Right cardiac atrium (tissue), 5 donors: ENCODE measurements around the gene CCSER2. TPM values are rescaled to one million over a fixed set of nuclear protein-coding genes. Genes with fewer than 3 reads are reported as not detected.

ENCODE experiments used
- ATAC-seq, 2 donors: fragments of 200-7000 bp; cut with Tn5 transposase; one replicate each; pipeline versions ENCODE4 v1.8.0 to v1.9.1; 2020; ENCODE audit warnings: moderate library complexity in 2 of 2, mild to moderate bottlenecking in 1 of 2
- DNase-seq, 3 donors: peaks; one replicate each; pipeline ENCODE4 v3.0.0-alpha.2; 2020
- H3K27ac ChIP-seq: one replicate; pipeline ENCODE4 v1.5.1; 2013; ENCODE audit warnings: mild to moderate bottlenecking, low read length, control low read depth, moderate library complexity
- H3K27me3 ChIP-seq: one replicate; pipeline ENCODE4 v1.6.1; 2013; ENCODE audit not compliant: control insufficient read depth, insufficient read depth
- H3K4me1 ChIP-seq: one replicate; pipeline ENCODE4 v1.6.1; 2013; ENCODE audit warnings: low read length; ENCODE audit not compliant: control insufficient read depth, insufficient read depth
- H3K4me3 ChIP-seq: one replicate; pipeline ENCODE4 v1.5.1; 2013; ENCODE audit warnings: low read length, control low read depth
- H3K9me3 ChIP-seq: one replicate; pipeline ENCODE4 v1.6.1; 2013; ENCODE audit warnings: low read length; ENCODE audit not compliant: control insufficient read depth
- WGBS: extraction: QIAGEN DNeasy Blood & Tissue Kit; methylation state at CpG from one replicate; pipeline ENCODE4 v1.1.7; 2013; 5-methylcytosine and 5-hydroxymethylcytosine counted together
- intact Hi-C, 4 donors: fragments of 100-400 bp; cut with DNase I; formaldehyde crosslinking; loops; one replicate each; pipeline versions ENCODE4 v1.11.0 to v1.14.0; 2022 to 2023
- polyA plus RNA-seq: library from polyadenylated mRNA; stranded (reverse); fragments of 200-250 nt; gene quantifications from one replicate; pipeline ENCODE4 v1.2.3, GENCODE V29; 2013
- total RNA-seq, 4 donors: library from RNA; stranded (reverse); fragmentation: NEBNext Ultra II Directional; extraction: Animal tissue kit (Norgen Biotek cat#: 25700); gene quantifications; one replicate each; pipeline ENCODE4 v1.2.1, GENCODE V29; 2021
- donor health status: healthy with polysubstance abuse.
- donor health status: DM: no; HTN: yes; CAD: no.
- donor health status: DM: no; HTN: no; CAD: no.
- donor health status: DM: no; HTN: yes; CAD: no; lungs with severe emphysema.
- donor health status: DM: yes; HTN: yes; CAD: no.

CCSER2 gene
- total and polyA plus RNA-seq, 5 donors: 30.7 to 176 (median 148) TPM

GRCh38 chr10:84335516-84335915 is 7.1 kb downstream of the CCSER2 start:
- intact Hi-C loops: no loop called here
- peak; percentile 75 to 79 for ATAC-seq
- 45% methylated on average over 3 of the region's 3 CpGs for WGBS
- no peaks in the 10 kb centered on the region for H3K27me3 ChIP-seq
- no peak overlapping the region for H3K27ac ChIP-seq
- no peaks in the 10 kb centered on the region for H3K9me3 ChIP-seq
- peaks cover 15% of the 10 kb centered on the region for H3K4me1 ChIP-seq
- no peak for DNase-seq
- H3K4me3 ChIP-seq: no peak overlapping the region

- ATAC-seq (no peak), DNase-seq (no peak)
- no peaks in the 10 kb centered on the region for H3K27me3 ChIP-seq
- no peak overlapping the region for H3K4me3 ChIP-seq
- H3K4me1 ChIP-seq: peaks cover 15% of the 10 kb centered on the region
- no peaks in the 10 kb centered on the region for H3K9me3 ChIP-seq
- intact Hi-C loops: no loop called here
- no peak overlapping the region for H3K27ac ChIP-seq
- WGBS: 92% methylated on average over 5 of the region's 5 CpGs
These were observed 8.2 kb downstream of the CCSER2 start for GRCh38 chr10:84336406-84337090.

- H3K9me3 ChIP-seq: no peaks in the 10 kb centered on the region
- H3K4me1 ChIP-seq: peaks cover 20% of the 10 kb centered on the region
- H3K27ac ChIP-seq: no peak overlapping the region
- H3K27me3 ChIP-seq: no peaks in the 10 kb centered on the region
- H3K4me3 ChIP-seq: no peak overlapping the region
- intact Hi-C loops: no loop called here
- DNase-seq (no peak), ATAC-seq (no peak)
- 88% methylated on average over 3 of the region's 3 CpGs for WGBS
These were observed 8.8 kb downstream of the CCSER2 start for GRCh38 chr10:84337199-84337598.

- 86% methylated on average over 1 of the region's 1 CpG for WGBS
- Histone ChIP-seq H3K4me3 (no peak overlapping the region), H3K27ac (no peak overlapping the region), H3K4me1 (peaks cover 18% of the 10 kb centered on the region), H3K9me3 (no peaks in the 10 kb centered on the region), H3K27me3 (no peaks in the 10 kb centered on the region)
- ATAC-seq: no peak
- intact Hi-C loops: no loop called here
- DNase-seq: no peak
These were observed 10.6 kb downstream of the CCSER2 start for GRCh38 chr10:84339025-84339424.

GRCh38 chr10:84340187-84340586 is 11.8 kb downstream of the CCSER2 start:
- H3K4me3 ChIP-seq: no peak overlapping the region
- no peak overlapping the region for H3K27ac ChIP-seq
- no peaks in the 10 kb centered on the region for H3K9me3 ChIP-seq
- WGBS: 98% methylated on average over 3 of the region's 3 CpGs
- DNase-seq (no peak), ATAC-seq (no peak)
- H3K27me3 ChIP-seq: no peaks in the 10 kb centered on the region
- H3K4me1 ChIP-seq: peaks cover 19% of the 10 kb centered on the region
- intact Hi-C loops: no loop called here

GRCh38 chr10:84340632-84341537 is 12.5 kb downstream of the CCSER2 start:
- H3K27ac ChIP-seq: no peak overlapping the region
- intact Hi-C loops: no loop called here
- no peaks in the 10 kb centered on the region for H3K27me3 ChIP-seq
- peaks cover 15% of the 10 kb centered on the region for H3K4me1 ChIP-seq
- ATAC-seq: no peak
- no peak for DNase-seq
- no peak overlapping the region for H3K4me3 ChIP-seq
- H3K9me3 ChIP-seq: no peaks in the 10 kb centered on the region
- WGBS: 82% methylated on average over 9 of the region's 9 CpGs

- intact Hi-C loops: no loop called here
- Histone ChIP-seq H3K4me1 (peaks cover 13% of the 10 kb centered on the region), H3K4me3 (no peak overlapping the region), H3K27me3 (no peaks in the 10 kb centered on the region), H3K27ac (no peak overlapping the region), H3K9me3 (no peaks in the 10 kb centered on the region)
- ATAC-seq (no peak), DNase-seq (no peak)
- WGBS: 91% methylated on average over 1 of the region's 1 CpG
These were observed 13.1 kb downstream of the CCSER2 start for GRCh38 chr10:84341538-84341856.

GRCh38 chr10:84341983-84342382 is 13.6 kb downstream of the CCSER2 start:
- no peak for DNase-seq
- intact Hi-C loops: no loop called here
- Histone ChIP-seq H3K27me3 (no peaks in the 10 kb centered on the region), H3K27ac (no peak overlapping the region), H3K9me3 (no peaks in the 10 kb centered on the region), H3K4me1 (peaks cover 13% of the 10 kb centered on the region), H3K4me3 (no peak overlapping the region)
- WGBS: 22% methylated on average over 1 of the region's 1 CpG
- no peak for ATAC-seq

- 95% methylated on average over 6 of the region's 6 CpGs for WGBS
- ATAC-seq: no peak
These were observed 14.2 kb downstream of the CCSER2 start for GRCh38 chr10:84342584-84342983.

GRCh38 chr10:84343831-84344230 is 15.4 kb downstream of the CCSER2 start:
- peaks cover 7% of the 10 kb centered on the region for H3K4me1 ChIP-seq
- no peaks in the 10 kb centered on the region for H3K27me3 ChIP-seq
- H3K27ac ChIP-seq: no peak overlapping the region
- 80% methylated on average over 1 of the region's 1 CpG for WGBS
- DNase-seq (no peak), ATAC-seq (no peak)
- H3K9me3 ChIP-seq: no peaks in the 10 kb centered on the region
- intact Hi-C loops: no loop called here
- H3K4me3 ChIP-seq: no peak overlapping the region

More at GRCh38 chr10:84342584-84342983, 14.2 kb downstream of the CCSER2 start:
- no peaks in the 10 kb centered on the region for H3K27me3 ChIP-seq
- DNase-seq: no peak
- H3K9me3 ChIP-seq: no peaks in the 10 kb centered on the region
- intact Hi-C loops: no loop called here
- H3K4me1 ChIP-seq: peaks cover 11% of the 10 kb centered on the region
- no peak overlapping the region for H3K4me3 ChIP-seq
- H3K27ac ChIP-seq: no peak overlapping the region

- H3K27ac ChIP-seq: peak overlapping the region; percentile 27
- H3K4me1 ChIP-seq: peaks cover 7% of the 10 kb centered on the region
- H3K9me3 ChIP-seq: no peaks in the 10 kb centered on the region
- ATAC-seq (no peak), DNase-seq (no peak)
- WGBS: 75% methylated on average over 4 of the region's 4 CpGs
- H3K4me3 ChIP-seq: no peak overlapping the region
- intact Hi-C loops: no loop called here
- H3K27me3 ChIP-seq: no peaks in the 10 kb centered on the region
These were observed 16.1 kb downstream of the CCSER2 start for GRCh38 chr10:84344526-84344925.
